Activated T-cell treated with anti-CD3 and anti-CD28 coated beads, Interleukin-2, amount 50 U/mL, for 48 hours (primary cell): ENCODE measurements around the gene ADCY3.
"Not testable (repeated sequence)": the region's sequence is repeated elsewhere in the genome, so short reads cannot be mapped to it uniquely, and the experiment has no call there.

ENCODE experiments used
- DNase-seq, 2 experiments: peaks; one replicate each; pipeline ENCODE4 v3.0.0-alpha.2; 2020

ADCY3 gene

DNA sequence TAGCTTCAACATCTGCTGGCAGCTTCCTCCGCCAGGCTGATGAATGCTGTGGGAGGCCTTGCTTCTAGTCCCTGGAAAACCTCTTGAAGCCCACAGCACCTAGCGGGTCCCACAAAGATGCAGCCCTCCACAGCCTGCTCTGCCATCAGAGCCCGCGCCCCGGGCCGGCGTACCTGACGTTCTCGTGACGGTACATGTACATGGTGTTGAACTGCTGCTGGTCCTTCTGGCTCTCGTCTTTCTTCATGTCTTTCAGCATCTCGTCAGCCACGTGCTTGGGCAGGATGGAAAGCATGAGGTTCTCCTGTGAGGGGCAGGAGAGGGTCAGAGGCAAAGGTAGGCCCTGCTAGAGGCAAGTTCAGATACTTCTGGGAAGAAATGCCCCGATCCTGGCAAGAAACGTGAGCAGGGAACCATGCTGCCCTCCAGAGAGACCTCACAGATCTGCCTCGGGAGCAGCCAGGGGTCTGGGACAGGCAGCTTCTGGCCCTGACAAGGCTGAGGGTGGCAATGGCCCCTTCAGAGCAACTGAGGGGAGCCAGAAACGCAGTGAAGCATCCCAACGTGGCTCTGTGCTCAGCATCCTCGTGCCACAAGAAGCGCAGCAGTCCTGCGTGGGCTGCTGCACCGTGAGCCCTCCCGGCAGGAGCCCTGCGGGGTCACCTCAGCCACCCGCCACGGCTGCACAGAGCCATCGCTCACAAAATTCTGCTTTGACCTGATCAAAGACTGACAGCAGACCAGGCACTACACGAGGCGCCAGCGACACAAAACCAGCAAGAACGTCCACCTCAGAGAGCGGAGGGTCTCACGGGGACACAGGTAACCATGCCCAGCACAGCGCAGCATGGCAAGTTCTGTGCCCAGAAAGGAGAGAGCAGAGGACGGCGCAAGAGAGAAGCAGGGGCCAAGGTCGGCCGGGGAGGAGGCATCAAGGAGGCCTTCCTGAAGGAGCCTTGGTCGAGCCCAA lies 77.7 kb downstream of the ADCY3 start:
- DNase-seq = no peak

DNA sequence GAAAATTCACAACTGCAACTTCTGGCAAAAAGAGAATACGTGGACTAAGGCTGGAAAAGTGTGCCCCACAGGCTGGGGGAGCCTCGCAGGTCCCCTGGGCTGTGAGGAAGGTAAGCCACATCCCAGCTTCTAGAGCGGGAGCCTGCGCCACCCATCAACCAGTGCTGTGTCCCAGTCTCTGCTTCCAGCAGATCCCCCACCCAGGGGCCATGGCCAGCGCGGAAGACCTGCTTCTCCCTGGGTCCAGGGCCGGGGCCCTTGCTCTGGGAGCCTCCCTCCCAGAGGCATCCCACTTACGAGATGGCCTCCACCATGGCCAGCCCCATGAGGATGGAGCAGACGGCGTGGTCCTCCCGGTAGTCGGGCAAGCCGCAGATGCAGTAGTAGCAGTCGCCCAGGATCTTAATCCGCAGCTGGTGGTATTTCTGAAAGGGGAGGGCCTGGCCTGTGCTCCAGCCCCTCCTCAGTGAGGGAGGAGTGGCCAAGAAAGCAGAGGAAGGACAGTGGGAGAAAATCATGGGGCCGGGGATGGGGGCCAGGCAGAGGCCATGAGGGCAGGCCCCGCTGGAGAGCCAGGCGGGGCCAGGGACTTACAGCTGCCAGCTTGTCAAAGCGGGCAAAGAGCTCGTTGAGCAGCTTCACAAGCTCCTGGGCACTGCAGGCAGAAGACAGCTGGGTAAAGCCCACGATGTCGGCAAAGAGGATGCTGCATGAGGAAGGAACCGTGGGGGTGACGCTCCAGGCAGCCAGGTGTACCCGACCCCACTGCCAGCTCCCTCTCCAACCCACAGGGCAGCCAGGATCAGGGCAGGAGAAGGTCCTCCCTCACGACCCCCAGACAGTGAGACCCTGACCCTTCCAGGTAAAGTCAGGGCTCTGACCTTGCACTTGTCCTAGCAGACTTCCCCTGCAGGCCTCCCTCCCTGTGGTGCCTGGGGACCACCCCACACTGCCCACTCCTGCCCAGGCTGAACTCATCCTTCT lies 78.8 kb downstream of the ADCY3 start:
- DNase-seq = no peak

DNA sequence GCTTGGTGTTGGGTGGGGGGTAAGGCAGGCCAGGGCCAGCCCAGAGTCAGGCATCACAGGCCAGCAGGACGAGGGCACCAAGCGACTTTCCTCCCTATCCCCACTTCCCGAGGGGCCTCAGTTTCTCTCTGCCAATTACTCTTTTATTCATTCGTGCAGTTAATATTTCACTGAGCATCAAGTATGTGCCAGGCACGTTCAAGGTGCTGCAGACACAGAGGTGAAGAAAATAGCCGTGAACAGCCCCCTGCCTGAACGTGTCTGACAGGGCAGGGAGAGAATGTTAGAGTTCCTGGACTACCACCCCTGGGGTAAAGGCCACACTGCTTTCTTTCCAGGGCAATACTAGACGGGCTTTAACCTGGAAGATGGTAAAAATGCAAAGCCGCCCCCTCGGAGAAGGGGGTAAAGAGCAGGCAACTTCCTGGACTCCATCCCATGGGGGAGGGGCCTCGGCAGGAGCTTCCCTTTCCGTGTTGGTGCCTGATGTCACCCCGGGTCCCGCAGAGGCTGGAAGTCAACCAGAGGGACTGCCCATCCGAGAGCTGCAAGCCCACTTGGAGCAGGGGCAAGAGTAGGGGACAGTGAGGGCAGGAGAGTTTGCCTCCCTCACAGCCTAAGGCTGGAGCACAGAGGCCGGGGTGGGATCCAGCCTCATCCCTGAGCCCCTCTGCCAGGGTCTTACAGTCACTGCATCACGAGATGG lies 79.7 kb downstream of the ADCY3 start:
- DNase-seq = no peak

DNA sequence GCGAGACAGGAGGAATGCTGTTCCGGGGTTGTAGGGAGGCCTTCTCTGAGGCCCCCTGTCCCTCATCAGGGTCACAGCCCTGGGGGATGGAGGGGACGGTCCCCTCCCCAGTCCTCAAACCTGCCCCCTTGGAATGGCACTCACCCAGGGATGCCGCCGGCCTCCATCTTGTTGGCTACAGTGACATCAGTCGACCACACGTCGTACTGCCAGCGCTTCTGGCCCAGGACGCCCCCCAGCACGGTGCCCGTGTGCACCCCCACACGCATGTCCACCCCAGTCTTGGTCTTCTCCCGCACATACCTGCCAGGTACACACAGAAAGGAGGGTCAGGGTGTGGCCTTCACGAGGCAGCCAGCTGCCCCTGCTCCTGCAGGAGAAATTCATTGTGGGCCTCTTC lies 80.3 kb downstream of the ADCY3 start:
- DNase-seq = no peak

DNA sequence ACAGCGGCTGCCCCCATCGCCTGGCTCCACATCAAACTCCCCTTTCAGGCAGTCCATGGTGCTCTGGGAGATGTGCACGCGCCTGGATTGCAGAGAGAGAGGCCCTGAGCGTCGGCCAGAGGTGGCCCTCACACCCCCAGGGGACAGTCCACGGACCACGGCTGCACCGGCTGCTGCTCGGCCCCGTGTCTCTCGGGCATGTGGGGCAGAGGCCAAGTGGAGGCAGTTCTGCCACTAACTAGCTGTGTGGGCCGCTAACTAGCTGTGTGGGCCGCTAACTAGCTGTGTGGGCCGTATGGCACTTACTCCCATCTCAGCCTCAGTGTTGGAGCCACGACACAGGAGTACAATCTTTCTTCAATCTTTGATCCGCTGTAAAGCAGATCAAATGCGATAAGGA lies 81.5 kb downstream of the ADCY3 start:
- DNase-seq = no peak

DNA sequence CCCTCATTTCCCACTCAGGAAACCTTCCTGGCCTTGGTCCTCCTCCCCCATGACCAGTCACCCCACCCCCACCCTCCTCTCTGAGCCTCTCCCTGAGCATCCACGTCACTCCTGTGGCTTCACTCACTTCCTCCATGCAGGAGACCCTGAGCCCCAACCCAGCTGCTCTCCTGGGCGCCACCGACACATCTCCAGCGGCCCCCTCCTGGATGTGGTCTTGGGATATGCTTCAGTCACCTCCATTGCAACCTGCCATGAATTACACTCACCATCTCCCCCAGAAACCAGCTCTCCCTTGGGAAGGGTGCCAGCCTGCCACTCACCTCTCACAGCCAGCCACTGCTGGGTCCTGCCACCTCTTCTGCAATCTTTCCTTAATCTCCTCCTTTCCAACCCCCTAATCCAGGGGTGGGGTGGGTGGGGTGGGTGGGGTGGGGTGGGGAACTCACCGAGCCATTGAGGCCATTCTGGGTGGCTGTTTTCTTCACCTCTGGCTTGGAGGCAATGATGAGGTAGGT lies 82.0 kb downstream of the ADCY3 start:
- no peak for DNase-seq

DNA sequence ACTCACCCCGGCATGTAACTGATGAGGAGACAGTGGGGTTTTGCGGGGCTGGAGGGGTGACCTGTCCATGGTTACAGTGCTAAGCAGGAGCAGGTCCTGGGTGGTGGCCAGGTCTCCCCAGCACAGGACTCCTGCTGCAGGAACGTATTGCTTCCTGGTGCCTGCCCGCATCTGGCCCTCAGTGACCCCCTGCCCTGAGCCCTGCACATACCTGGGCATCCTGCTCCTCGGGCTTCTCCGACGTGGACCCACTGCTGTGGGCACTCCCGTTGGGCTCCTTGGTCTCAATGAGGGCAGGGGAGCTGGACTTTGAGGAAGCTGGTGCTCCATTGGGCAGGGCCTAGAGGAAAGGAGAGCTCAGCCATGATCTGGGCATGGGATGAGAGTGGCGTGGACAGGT lies 83.3 kb downstream of the ADCY3 start:
- no peak for DNase-seq

DNA sequence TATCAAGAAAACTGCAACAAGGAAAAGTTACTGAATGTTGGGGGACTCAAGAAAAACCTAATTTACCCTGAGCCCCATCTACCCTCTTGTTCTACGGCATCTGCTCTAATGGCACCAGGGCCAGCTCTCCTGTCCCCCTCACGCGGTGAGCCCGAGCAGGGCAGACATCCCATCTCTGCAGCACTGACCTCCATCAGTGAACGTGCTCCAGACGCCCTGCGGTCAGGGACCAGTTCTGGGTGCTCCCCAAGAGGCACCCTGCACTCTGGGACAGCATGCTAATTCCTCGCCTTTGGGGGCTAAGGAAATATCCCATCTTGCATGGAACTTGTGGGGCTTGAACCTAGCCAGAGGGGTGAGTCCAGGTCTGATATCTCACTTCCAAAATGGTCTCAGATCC lies 83.8 kb downstream of the ADCY3 start:
- DNase-seq = no peak

DNA sequence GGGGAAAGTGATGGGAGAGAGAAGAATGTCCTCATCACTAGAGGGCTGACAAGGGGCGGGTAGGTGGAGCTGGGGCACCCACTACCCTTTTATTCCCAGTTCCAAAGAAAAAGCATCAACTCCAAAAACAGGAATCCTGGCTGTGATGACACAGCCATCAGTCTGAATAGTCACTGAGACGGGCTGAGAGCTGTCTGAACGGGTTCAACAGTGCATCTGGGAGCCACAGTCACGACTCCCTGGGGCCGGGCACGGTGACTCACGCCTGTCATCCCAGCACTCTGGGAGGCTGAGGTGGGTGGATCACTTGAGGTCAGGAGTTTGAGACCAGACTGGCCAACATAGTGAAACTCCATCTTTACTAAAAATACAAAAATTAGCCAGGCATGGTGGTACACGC lies 84.6 kb downstream of the ADCY3 start:
- not testable (repeated sequence) for DNase-seq

DNA sequence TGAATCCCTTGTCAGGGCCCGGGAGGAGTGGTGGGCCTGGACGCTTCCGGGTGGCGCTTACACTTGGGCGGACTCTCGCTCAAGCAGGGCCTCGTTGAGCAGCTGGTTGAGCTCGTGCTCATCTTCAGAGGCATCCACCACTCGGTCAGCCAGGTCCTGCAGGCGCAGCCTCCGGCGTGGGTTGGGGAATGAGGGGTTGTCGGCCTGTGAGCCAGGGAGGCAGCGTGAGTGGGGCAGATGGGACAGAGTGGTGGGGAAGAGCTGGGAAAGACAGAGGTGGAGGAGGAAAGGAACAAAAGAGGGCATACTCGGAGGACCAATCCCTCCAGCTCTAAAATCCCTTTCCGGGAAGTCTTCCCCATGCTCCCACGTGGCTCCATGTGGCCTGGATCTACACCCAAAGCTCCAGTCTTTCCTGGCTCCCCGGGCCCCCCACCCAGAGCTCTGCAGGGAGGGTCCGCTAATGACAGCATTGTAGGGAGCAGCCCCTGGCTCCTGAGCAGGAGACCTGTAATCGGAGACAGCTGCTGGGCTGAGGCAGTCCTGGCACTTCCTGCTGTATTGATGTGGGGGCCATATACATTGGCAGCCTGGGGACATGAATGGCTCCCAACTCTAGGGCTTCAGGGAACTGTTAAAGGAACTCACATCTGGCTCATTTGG lies 85.2 kb downstream of the ADCY3 start:
- DNase-seq = no peak

DNA sequence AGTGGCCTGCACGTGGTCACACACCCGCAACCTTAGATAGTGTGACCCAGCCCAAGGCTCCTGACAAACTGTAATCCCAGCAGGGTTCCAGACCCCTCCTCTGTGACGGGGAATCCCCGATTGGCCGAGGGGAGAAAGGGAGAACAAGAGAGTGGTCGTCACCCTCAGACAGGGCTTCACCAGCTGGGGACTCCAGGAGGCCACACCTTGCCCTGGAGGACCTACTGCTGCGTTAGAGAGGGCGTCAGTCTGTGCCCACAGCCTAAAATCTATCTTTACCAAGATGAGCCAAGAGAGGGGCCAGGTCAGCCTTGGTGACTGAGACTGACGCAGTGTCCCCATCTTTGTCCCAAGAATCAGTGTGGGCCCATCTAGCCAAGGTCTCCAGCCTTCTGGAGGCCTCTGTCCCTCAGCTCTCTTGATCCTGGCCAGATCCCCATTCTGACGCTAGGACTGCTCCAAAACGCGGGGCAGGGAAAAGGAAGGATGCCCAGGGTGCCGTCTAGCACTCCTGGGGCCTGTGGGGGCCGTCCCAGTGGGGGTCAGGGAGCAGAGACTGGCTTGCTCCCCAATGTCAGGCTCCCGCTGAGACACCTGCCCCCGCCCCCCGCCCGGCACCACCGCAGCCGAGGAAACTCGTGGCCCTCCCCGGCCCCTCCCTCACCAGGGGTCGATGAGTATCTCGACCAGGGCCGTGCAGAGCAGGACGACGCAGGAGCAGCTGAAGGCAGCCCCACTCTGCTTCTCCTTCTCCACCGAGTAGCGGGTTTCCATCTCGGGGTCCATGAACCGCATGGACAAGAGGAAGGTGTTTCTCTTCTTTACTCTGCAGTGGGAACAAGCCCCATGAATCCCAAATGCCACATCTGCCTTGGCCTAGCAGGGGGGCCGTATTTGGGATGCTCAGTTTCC lies 86.0 kb downstream of the ADCY3 start:
- no peak for DNase-seq

DNA sequence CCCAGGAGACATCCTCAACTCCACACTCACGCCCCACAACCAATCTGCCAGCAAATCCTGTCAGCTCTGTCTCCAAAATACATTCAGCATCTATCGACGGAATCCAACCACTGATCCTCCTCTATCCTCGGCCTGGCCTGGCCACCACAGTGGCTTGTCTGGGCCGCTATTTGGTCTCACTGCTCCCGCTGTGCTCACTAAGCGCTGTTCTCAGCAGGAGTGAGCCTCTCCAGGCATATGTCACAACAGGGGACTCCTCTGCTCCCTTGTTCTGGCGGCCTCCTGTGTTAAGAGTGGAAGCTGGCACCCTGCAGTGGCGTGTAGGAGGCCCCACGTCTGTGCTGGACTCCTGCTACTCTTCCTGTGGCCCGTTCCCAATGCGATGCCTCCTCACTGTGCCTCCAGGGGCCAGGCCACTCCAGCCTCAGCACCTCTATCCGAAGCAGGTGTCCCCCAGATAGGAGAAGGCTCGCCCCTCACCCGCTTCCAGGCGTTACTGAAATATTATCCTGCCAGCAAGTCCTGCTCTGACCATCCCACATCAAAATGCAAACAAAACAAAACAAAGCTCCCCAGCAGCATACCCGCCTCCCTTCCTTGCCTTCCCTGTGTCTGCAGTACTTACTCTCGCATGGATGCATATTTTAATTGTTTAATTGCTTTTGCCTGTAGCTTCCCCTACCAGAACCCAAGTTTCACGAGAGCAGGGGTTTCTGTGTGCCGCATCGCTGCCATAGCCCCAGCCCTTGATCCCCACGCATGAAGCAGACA lies 86.9 kb downstream of the ADCY3 start:
- DNase-seq = no peak

DNA sequence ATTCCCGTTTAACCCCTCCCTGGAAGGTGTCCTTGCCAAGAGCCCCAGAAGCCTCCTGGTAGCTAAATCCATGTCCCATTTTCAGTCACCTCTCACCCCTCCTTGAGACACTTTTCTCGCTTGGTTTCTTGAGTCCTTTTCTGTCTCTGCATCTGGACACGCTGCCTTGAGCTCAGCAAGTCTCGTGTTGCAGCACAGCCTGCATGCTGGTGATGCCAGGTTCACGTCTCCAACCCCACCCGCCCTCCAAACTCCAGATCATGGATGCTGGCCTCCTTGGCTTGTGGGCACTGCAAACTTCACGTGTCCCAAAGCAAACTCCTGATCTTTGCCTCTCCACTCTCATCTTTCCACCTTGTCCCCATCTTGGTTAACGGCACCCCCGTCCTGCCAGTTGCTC lies 87.5 kb downstream of the ADCY3 start:
- no peak for DNase-seq

DNA sequence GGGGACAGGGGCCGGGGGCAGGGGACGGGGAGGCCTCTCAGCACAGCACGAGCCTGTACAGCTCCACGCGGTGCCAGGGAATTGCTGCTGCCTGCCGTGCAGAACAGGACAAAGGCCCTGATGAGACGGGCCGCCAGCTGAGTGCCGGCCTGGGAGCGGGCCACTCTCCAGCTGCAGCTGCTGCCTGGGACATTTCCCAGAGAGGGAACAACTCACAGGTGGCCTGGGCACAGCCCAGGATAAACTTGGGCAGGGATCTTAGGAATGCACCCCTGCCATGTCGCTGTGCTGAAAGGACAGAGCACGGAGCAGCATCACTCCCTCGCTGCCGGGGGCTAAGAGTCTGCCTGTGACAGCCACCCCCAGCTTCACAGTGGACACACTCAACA lies 88.0 kb downstream of the ADCY3 start:
- DNase-seq = no peak

DNA sequence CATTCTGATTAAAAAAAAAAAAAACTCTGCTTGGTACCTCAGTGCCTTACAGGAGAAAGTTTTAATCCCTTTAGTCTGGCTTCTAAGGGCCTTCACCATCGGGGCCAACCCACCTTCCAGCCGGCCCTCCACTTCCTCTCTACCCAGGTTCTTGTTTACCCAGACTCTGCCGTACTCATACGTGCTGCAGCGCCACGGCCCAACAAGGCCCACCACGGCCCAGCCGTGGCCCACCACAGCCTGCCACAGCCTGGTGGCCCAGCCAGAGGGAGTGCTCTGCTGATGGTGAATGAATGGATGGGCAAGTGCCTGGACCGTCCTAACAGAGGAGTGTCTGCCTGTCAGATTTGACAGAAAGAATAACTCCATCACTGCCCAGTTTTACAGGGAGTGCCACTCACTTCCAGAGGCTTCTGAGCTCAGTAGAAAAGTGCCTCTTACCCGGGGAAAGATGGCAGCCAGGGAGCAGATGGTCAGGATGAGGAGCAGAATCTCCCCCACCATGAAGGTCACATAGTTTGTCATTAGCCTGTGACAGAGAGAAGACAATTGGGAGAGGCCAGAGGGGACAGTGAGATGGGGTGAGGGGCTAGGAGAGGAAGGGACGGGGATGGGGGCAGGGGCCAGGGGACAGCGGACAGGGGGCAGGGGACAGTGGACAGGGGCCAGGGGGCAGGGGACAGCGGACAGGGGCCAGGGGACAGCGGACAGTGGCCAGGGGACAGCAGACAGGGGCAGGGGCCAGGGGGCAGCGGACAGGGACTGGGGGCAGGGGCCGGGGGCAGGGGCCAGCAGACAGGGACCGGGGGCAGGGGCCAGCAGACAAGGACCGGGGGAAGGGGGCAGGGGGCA lies 88.6 kb downstream of the ADCY3 start:
- DNase-seq = no peak

DNA sequence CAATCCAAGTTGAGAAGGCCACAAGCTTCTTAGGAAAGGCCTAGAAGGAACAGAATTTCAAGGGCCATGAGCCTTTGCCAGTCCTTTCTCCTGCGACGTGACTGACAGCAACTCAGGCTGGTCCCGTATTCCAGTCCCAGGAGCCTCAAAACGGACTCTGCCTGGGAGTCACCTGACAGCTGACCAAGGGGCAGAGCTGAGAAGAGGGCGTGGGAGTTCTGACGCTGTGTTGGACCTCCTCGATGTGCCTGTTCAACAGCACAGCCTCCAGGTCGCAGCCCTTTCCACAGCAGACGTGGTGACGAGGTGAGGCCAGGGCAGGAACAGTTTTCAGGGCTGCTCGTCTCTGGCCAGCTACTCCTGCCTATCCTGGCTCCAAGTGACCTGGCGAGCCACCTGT lies 89.3 kb downstream of the ADCY3 start:
- no peak for DNase-seq

DNA sequence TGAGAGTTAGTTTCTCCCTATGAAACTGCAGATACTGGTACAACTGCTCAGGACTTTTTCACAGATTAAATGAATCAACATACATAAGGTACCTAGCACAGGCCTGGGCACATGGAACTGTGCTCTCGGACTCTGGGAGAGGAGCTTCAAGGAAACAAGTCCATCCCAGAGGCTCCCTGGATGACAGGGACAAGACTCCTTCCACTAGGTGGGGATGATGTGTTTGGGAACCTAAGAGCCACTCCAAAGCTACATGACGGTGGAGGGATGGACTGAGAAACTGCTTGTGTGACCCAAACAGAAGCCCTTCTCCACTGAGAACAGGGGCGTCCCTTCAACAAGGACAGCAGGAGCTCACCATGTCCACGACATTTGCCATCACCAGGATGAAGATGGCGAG lies 89.7 kb downstream of the ADCY3 start:
- DNase-seq = no peak

DNA sequence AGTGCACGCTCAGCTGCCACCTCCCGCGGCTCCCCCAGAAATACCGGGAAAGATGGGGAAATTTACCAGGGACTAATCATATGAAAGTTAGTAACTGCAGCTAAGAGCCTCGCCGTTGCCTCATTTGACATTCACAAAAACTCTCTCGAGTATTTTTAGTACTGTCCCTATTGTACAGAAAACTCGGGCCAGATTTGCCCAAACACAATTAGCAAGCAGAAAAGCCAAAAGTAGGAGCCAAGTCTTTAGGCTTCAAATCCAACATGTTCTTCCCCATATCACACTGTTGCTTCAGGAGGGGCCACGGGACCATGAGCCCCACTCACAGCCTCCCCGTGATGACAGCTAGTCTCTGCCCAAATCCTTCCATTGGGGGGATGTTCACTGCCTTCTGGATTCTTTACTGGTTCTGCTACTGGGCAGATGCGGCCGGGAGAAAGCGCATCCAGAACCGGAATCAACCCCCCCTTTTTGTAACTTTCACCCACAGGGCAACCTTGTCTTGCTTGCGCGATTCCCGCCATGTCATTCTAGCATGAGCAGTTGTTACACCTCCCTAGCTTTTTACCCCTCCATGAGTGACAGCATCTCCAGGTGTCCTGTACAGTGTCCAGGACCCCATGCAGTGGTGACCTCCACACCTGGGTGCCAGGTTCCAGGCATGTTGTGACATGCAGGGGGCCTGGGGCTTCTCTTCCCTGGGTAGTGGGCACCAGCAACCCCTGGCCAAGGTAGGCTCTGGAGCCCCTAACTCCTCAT lies 91.6 kb downstream of the ADCY3 start:
- no peak for DNase-seq
